Lung (tissue), 16 donors: ENCODE results near the gene PTMA. TPM values are rescaled to one million over a fixed set of nuclear protein-coding genes. Genes with fewer than 3 reads are reported as not detected.
"Not testable (repeated sequence)": the region's sequence is repeated elsewhere in the genome, so short reads cannot be mapped to it uniquely, and the experiment has no call there.

Experiments used
- ATAC-seq: fragments of 200-7000 bp; cut with Tn5 transposase; one replicate; pipeline ENCODE4 v1.9.1; 2020; ENCODE audit warnings: moderate number of reproducible peaks; ENCODE audit not compliant: insufficient read depth, low FRiP score
- DNase-seq, 3 donors: peaks; one replicate each; pipeline ENCODE4 v3.0.0-alpha.2; 2013 to 2017
- H3K27ac ChIP-seq, 2 donors: one replicate each; pipeline ENCODE4 v1.5.1; 2013; ENCODE audit warnings: mild to moderate bottlenecking in 2 of 2, moderate library complexity in 2 of 2, control low read depth in 1 of 2, inconsistent platforms in 1 of 2, low read depth in 1 of 2, low read length in 1 of 2
- H3K27me3 ChIP-seq, 3 donors: one replicate each; pipeline ENCODE4 v1.5.1; 2013; ENCODE audit warnings: low read length in 2 of 3; ENCODE audit not compliant: control insufficient read depth in 3 of 3, insufficient read depth in 3 of 3
- H3K36me3 ChIP-seq, 4 donors: one replicate each; pipeline ENCODE4 v1.5.1; 2013; ENCODE audit warnings: low read length in 4 of 4, mild to moderate bottlenecking in 1 of 4, moderate library complexity in 1 of 4; ENCODE audit not compliant: control insufficient read depth in 4 of 4, insufficient read depth in 4 of 4
- H3K4me1 ChIP-seq, 5 donors: one replicate each; pipeline ENCODE4 v1.5.1; 2013; ENCODE audit warnings: low read length in 5 of 5, mild to moderate bottlenecking in 2 of 5, moderate library complexity in 1 of 5; ENCODE audit not compliant: control insufficient read depth in 5 of 5, insufficient read depth in 5 of 5
- H3K4me3 ChIP-seq: one replicate; pipeline ENCODE4 v1.5.1; 2013; ENCODE audit warnings: mild to moderate bottlenecking, control low read depth, moderate library complexity
- H3K9ac ChIP-seq, 2 donors: one replicate each; pipeline ENCODE4 v1.5.1; 2013; ENCODE audit warnings: low read length in 2 of 2, control low read depth in 1 of 2; ENCODE audit not compliant: insufficient read depth in 1 of 2
- H3K9me3 ChIP-seq, 4 donors: one replicate each; pipeline ENCODE4 v1.5.1; 2013; ENCODE audit warnings: low read length in 3 of 4, mild to moderate bottlenecking in 1 of 4, moderate library complexity in 1 of 4; ENCODE audit not compliant: control insufficient read depth in 4 of 4, insufficient read depth in 3 of 4
- WGBS, 2 donors: extraction: QIAGEN DNeasy Blood & Tissue Kit; methylation state at CpG; one replicate each; pipeline ENCODE4 v1.1.7; 2013; 5-methylcytosine and 5-hydroxymethylcytosine counted together
- long read RNA-seq, 5 donors: transcript quantifications; one replicate each; lab custom pipeline, GENCODE V29; 2026
- polyA plus RNA-seq, 2 donors: library from polyadenylated mRNA; stranded (reverse); fragments of 200-250 nt; gene quantifications; one replicate each; pipeline ENCODE4 v1.2.1, GENCODE V29; 2013
- total RNA-seq, 2 donors: library from RNA; depleted of rRNA in 1 of 2; stranded (reverse); fragments of >200 nt in 1 of 2; gene quantifications; one replicate each; pipeline ENCODE4 v1.2.1, GENCODE V29; 2014 to 2021
- TF ChIP-seq, protein P1 (sequence below): IDR thresholded peaks from 2 replicates; pipeline ENCODE4 v1.5.1; 2012; ENCODE audit warnings: mild to moderate bottlenecking; ENCODE audit errors: control extremely low read depth, extremely low read depth
- donor health status: control.
- donor health status: control.
- donor health status: Bipolar disorder and iron deficiency.
- donor health status: healthy.
- donor health status: DM: yes; HTN: yes; CAD: no.

PTMA gene, protein sequence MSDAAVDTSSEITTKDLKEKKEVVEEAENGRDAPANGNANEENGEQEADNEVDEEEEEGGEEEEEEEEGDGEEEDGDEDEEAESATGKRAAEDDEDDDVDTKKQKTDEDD
- 100 to 1,000 TPM; 755 to 925 TPM for total RNA-seq
- 1,000 to 10,000 TPM; 1,633 to 1,655 TPM for polyA plus RNA-seq
- long read RNA-seq, donor 1, transcript PTMA-202 (5 exons, 1,221 nt): major isoform, 905 of 1,417 reads
- long read RNA-seq, donor 1, transcript PTMA-201 (5 exons, 1,212 nt): minor isoform, 114 of 1,417 reads
- long read RNA-seq, donor 1, transcript PTMA-211 (4 exons, 621 nt): minor isoform, 19 of 1,417 reads
- long read RNA-seq, donor 1, partial matches to known transcripts: 273 of 1,417 reads
- long read RNA-seq, donor 1, other reads (novel, unspliced or antisense): 105 of 1,417 reads
- long read RNA-seq, donor 2, transcript PTMA-202 (5 exons, 1,221 nt): major isoform, 453 of 732 reads
- long read RNA-seq, donor 2, transcript PTMA-201 (5 exons, 1,212 nt): minor isoform, 43 of 732 reads
- long read RNA-seq, donor 2, transcript PTMA-211 (4 exons, 621 nt): minor isoform, 7 of 732 reads
- long read RNA-seq, donor 2, partial matches to known transcripts: 182 of 732 reads
- long read RNA-seq, donor 2, other reads (novel, unspliced or antisense): 47 of 732 reads
- long read RNA-seq, donor 3, transcript PTMA-211 (4 exons, 621 nt): minor isoform, 13 of 768 reads
- long read RNA-seq, donor 3, transcript PTMA-201 (5 exons, 1,212 nt): minor isoform, 46 of 768 reads
- long read RNA-seq, donor 3, transcript PTMA-202 (5 exons, 1,221 nt): major isoform, 479 of 768 reads
- long read RNA-seq, donor 3, partial matches to known transcripts: 198 of 768 reads
- long read RNA-seq, donor 3, other reads (novel, unspliced or antisense): 31 of 768 reads
- long read RNA-seq, donor 4, transcript PTMA-202 (5 exons, 1,221 nt): major isoform, 497 of 821 reads
- long read RNA-seq, donor 4, transcript PTMA-201 (5 exons, 1,212 nt): minor isoform, 45 of 821 reads
- long read RNA-seq, donor 4, transcript PTMA-211 (4 exons, 621 nt): minor isoform, 12 of 821 reads
- long read RNA-seq, donor 4, partial matches to known transcripts: 211 of 821 reads
- long read RNA-seq, donor 4, other reads (novel, unspliced or antisense): 56 of 821 reads
- long read RNA-seq, donor 5, transcript PTMA-201 (5 exons, 1,212 nt): minor isoform, 134 of 1,847 reads
- long read RNA-seq, donor 5, transcript PTMA-211 (4 exons, 621 nt): minor isoform, 29 of 1,847 reads
- long read RNA-seq, donor 5, transcript PTMA-202 (5 exons, 1,221 nt): major isoform, 1,091 of 1,847 reads
- long read RNA-seq, donor 5, partial matches to known transcripts: 449 of 1,847 reads
- long read RNA-seq, donor 5, other reads (novel, unspliced or antisense): 139 of 1,847 reads

GRCh38 chr2:231707927-231708772 lies at the start of gene PTMA:
Gene PTMA (plus strand): TSS chr2:231708525. CDS start chr2:231708707, 182 bp downstream.
- no peaks in the 10 kb centered on the region for H3K9me3 ChIP-seq
- peak; percentile 100 for DNase-seq
- peak; percentile 67 for ATAC-seq
- H3K27ac ChIP-seq: peak within 1 kb of the TSS; percentile 100
- no peaks in the 10 kb centered on the region for H3K27me3 ChIP-seq
- peaks cover 0 to 25% (median 13%) of the 10 kb centered on the region in 5 donors for H3K4me1 ChIP-seq
- peak within 1 kb of the TSS; percentile 63 for H3K4me3 ChIP-seq
- TF ChIP-seq, protein P1, sequence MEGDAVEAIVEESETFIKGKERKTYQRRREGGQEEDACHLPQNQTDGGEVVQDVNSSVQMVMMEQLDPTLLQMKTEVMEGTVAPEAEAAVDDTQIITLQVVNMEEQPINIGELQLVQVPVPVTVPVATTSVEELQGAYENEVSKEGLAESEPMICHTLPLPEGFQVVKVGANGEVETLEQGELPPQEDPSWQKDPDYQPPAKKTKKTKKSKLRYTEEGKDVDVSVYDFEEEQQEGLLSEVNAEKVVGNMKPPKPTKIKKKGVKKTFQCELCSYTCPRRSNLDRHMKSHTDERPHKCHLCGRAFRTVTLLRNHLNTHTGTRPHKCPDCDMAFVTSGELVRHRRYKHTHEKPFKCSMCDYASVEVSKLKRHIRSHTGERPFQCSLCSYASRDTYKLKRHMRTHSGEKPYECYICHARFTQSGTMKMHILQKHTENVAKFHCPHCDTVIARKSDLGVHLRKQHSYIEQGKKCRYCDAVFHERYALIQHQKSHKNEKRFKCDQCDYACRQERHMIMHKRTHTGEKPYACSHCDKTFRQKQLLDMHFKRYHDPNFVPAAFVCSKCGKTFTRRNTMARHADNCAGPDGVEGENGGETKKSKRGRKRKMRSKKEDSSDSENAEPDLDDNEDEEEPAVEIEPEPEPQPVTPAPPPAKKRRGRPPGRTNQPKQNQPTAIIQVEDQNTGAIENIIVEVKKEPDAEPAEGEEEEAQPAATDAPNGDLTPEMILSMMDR: no peak
- 0 to 1% methylated on average over 69 to 94 of the region's 97 CpGs for WGBS, 2 donors
- H3K9ac ChIP-seq: peak within 1 kb of the TSS; percentile 96 to 98
- peaks cover 0 to 27% (median 8%) of the 10 kb centered on the region in 4 donors for H3K36me3 ChIP-seq

GRCh38 chr2:231660073-231660472 lies 48.3 kb upstream of the PTMA start:
- 88 to 93% methylated on average over 7 of the region's 7 CpGs for WGBS, 2 donors
- not testable (repeated sequence) for H3K4me1 ChIP-seq, H3K9ac ChIP-seq, H3K4me3 ChIP-seq, H3K36me3 ChIP-seq, DNase-seq, ATAC-seq, H3K9me3 ChIP-seq, H3K27ac ChIP-seq, H3K27me3 ChIP-seq

DNA sequence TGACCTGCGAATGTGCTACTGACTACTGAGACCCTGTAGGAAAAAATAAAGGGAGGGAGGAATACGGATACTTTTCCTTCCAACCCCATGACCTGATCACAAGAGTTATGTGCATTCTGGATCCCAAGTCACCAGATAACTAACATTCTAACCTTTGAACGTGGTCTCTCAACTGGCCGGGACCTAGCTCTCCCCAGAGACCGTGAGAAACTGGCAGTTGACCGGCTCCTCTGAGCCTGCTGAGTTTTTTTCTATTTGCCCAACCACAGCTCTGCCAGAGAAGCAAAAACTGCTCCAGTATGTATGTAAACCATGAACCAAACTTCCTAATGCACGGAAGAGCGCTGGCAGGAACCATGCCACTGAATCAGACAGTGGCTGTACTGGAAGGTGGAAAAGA lies 47.5 kb upstream of the PTMA start:
- Histone ChIP-seq H3K9me3 (no peaks in the 10 kb centered on the region), H3K9ac (no peak overlapping the region), H3K4me3 (no peak overlapping the region), H3K27me3 (no peaks in the 10 kb centered on the region), H3K27ac (no peak overlapping the region), H3K36me3 (no peaks in the 10 kb centered on the region), H3K4me1 (peaks cover 0 to 14% (median 7%) of the 10 kb centered on the region in 5 donors)
- 89 to 97% methylated on average over 8 of the region's 8 CpGs for WGBS, 2 donors
- ATAC-seq: no peak
- DNase-seq: no peak
- TF ChIP-seq, protein P1: no peak
